Measurements from ENCODE around the gene SYDE1.
"Not testable (repeated sequence)": the region's sequence is repeated elsewhere in the genome, so short reads cannot be mapped to it uniquely, and the experiment has no call there.

The SYDE1 gene

DNA sequence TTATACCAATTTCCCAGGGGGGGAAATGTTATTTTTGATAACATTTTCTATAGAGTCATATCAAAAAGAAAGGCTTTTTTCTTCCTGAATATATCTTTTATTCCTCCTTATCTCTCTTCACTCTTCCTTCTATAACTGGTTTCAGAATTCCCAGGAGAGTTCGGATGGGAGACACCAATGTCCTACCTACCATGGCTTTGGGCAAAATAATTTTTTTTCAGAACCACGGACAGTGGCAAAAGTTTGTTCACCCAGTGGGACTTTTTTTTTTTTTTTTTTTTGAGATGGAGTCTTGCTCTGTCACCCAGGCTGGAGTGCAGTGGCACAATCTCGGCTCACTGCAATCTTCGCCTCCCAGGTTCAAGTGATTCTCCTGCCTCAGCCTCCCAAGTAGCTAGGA lies 27.2 kb upstream of the SYDE1 start:
- H3K27ac ChIP-seq (ENCODE audit: insufficient read depth in 1 of 2, low read depth in 1 of 2, low read length in 2 of 2, poor library complexity in 1 of 2, severe bottlenecking in 2 of 2); H3K27me3 ChIP-seq (replicated peaks in 2 of 5; ENCODE audit: control insufficient read depth in 4 of 5, insufficient read depth in 5 of 5, low read length in 4 of 5); H3K4me1 ChIP-seq (ENCODE audit: control extremely low read depth in 1 of 4, control insufficient read depth in 4 of 4, insufficient read depth in 4 of 4, low read length in 3 of 4); H3K9me3 ChIP-seq (ENCODE audit: control extremely low read depth in 1 of 5, control insufficient read depth in 4 of 5, insufficient read depth in 2 of 5, low read depth in 1 of 5, low read length in 4 of 5); H3K4me3 ChIP-seq (ENCODE audit: control insufficient read depth in 1 of 7, extremely low read depth in 1 of 7, insufficient read depth in 4 of 7, low read depth in 2 of 7, low read length in 6 of 7); H3K36me3 ChIP-seq (ENCODE audit: control insufficient read depth in 4 of 4, insufficient read depth in 4 of 4, low read length in 3 of 4): not testable (repeated sequence)
- ChIA-PET CTCF (interaction anchor here (3.8 kb wide), 1 partner anchor 12 kb away, joined by 18 read pairs; no protein-coding TSS in a partner anchor), POLR2A (interaction anchor here (0.6 kb wide), 1 partner anchor 17 kb away, joined by 4 read pairs; no protein-coding TSS in a partner anchor)
- 86% methylated on average over 1 of the region's 4 CpGs for WGBS (ENCODE audit: insufficient coverage)
- DNase-seq: peak in 1 of 3 donors; percentile 17

DNA sequence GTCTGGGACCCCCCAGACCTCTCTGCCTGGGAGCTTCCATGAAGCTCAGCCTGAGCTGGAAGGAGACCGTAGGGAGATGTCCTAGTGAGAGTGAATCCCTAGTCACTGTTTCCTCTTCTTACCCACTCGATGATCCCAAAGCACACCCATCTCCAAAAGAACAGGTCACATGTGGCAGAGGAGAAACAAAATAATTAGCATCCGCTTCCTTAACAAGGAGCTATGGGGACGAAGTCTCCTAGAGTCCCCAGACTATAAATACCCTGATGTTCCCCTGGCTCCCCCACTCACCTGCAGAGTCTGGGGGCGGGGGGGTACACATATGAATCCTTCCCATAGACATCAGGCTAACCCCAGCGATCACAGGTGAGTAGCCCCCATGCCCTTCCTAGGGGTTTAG lies 25.3 kb upstream of the SYDE1 start, which contains the start of gene OR1I1:
Gene OR1I1, plus strand, starts transcription at position 301 of the 400 bp plus-strand sequence. CDS start 4,855 bp downstream, outside the sequence.
- CTCF ChIA-PET: interaction anchor here (1.1 to 3.8 kb wide), 3 partner anchors 10 to 25 kb away, joined by 3 to 18 read pairs (median 4); no protein-coding TSS in a partner anchor

DNA sequence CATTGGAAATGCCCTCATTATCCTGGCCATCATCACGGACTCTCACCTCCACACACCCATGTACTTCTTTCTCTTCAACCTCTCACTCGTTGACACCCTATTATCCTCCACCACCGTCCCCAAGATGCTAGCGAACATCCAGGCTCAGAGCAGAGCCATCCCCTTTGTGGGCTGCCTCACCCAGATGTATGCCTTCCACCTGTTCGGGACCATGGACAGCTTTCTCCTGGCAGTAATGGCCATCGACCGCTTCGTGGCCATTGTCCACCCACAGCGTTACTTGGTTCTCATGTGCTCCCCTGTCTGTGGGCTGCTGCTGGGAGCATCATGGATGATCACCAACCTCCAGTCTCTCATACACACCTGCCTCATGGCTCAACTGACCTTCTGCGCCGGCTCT lies 20.0 kb upstream of the SYDE1 start:
- ChIA-PET CTCF (no interaction called here), POLR2A (no interaction called here)
- H3K4me1 ChIP-seq (ENCODE audit: control extremely low read depth in 1 of 4, control insufficient read depth in 4 of 4, insufficient read depth in 4 of 4, low read length in 3 of 4): peaks cover 0 to 7% (median 3%) of the 10 kb centered on the region in 4 experiments
- no peak overlapping the region for H3K4me3 ChIP-seq (ENCODE audit: control insufficient read depth in 1 of 7, extremely low read depth in 1 of 7, insufficient read depth in 4 of 7, low read depth in 2 of 7, low read length in 6 of 7)
- no peaks in the 10 kb centered on the region for H3K36me3 ChIP-seq (ENCODE audit: control insufficient read depth in 4 of 4, insufficient read depth in 4 of 4, low read length in 3 of 4)
- no peak for DNase-seq
- H3K27me3 ChIP-seq (replicated peaks in 2 of 5; ENCODE audit: control insufficient read depth in 4 of 5, insufficient read depth in 5 of 5, low read length in 4 of 5): peaks cover 0 to 5% (median 3%) of the 10 kb centered on the region in 5 experiments
- no peak overlapping the region for H3K27ac ChIP-seq (ENCODE audit: insufficient read depth in 1 of 2, low read depth in 1 of 2, low read length in 2 of 2, poor library complexity in 1 of 2, severe bottlenecking in 2 of 2)
- 90% methylated on average over 11 of the region's 11 CpGs for WGBS (ENCODE audit: insufficient coverage)
- H3K9me3 ChIP-seq (ENCODE audit: control extremely low read depth in 1 of 5, control insufficient read depth in 4 of 5, insufficient read depth in 2 of 5, low read depth in 1 of 5, low read length in 4 of 5): no peaks in the 10 kb centered on the region

More for the DNA sequence above, 25.3 kb upstream of the SYDE1 start, which contains the start of gene OR1I1:
- peaks cover 0 to 6% (median 0%) of the 10 kb centered on the region in 5 experiments for H3K27me3 ChIP-seq (replicated peaks in 2 of 5; ENCODE audit: control insufficient read depth in 4 of 5, insufficient read depth in 5 of 5, low read length in 4 of 5)
- no peaks in the 10 kb centered on the region for H3K4me1 ChIP-seq (ENCODE audit: control extremely low read depth in 1 of 4, control insufficient read depth in 4 of 4, insufficient read depth in 4 of 4, low read length in 3 of 4)
- H3K9me3 ChIP-seq (ENCODE audit: control extremely low read depth in 1 of 5, control insufficient read depth in 4 of 5, insufficient read depth in 2 of 5, low read depth in 1 of 5, low read length in 4 of 5): no peaks in the 10 kb centered on the region
- 92% methylated on average over 4 of the region's 6 CpGs for WGBS (ENCODE audit: insufficient coverage)
- no peak within 1 kb of the TSS for H3K27ac ChIP-seq (ENCODE audit: insufficient read depth in 1 of 2, low read depth in 1 of 2, low read length in 2 of 2, poor library complexity in 1 of 2, severe bottlenecking in 2 of 2)
- no peak within 1 kb of the TSS for H3K4me3 ChIP-seq (ENCODE audit: control insufficient read depth in 1 of 7, extremely low read depth in 1 of 7, insufficient read depth in 4 of 7, low read depth in 2 of 7, low read length in 6 of 7)
- POLR2A ChIA-PET: no interaction called here
- H3K36me3 ChIP-seq (ENCODE audit: control insufficient read depth in 4 of 4, insufficient read depth in 4 of 4, low read length in 3 of 4): no peaks in the 10 kb centered on the region
- DNase-seq: no peak

DNA sequence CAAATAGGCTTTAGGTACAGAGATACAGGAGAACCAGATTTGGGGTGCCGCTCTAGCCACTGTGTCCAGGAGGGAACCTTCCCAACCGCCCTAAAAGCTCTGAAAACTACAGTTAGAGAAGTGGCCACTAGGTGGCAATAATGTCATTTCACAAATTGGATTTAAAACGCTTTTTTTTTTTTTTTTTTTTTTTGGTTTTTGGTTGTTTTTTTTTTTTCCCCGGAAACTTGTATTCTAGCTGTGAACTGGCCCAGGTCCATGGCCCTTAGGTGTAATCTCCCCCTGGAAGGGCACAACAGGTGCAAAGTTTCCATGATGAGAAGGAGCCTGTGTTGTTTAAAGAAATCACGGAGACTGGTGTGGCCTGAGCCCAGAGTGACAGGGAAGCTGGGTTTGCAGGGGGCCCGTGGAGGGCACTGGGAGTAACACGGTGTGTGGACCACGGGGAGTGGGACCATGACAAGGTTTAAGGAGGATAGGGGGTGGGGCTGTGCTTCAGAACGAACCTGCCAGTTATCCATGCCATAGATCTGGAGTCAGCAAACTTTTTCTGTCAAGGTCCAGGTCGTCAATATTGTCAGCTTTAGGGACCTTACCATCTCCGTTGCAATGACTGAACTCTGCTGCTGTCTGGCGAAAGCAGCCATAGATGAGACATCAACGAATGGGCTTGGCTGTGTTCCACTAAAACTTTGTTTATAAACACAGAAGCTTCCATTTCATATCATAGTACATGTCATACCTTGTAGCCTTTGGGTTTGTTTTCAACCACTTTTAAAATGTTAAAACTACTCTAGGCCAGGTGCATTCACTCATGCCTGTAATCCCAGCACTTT lies 15.1 kb upstream of the SYDE1 start:
- POLR2A ChIA-PET: interaction anchor here (0.9 kb wide), 1 partner anchor 57 kb away, joined by 3 read pairs; no protein-coding TSS in a partner anchor
- peak; percentile 84 to 88 (median 84) for DNase-seq

DNA sequence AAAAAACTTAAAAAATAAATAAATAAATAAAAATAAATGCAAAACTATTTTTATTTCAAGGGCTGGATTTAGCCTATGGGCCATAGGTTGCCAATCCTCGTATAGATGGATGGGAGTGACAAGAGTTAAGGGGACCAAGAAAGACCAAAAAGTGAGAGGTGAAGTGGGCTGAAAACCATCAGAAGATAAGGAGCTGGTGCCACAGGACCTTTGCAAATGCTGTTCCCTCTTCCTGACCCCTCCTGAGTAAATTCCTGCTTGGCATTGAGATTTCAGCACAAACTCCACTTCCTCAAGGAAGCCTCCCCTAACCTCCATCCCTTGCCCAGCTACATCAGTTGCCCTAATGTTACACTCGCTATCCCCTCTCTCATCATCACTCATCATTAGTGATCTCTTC lies 14.2 kb upstream of the SYDE1 start:
- CTCF ChIA-PET: interaction anchor here (0.8 to 3.0 kb wide), 10 partner anchors 9 to 168 kb away, joined by 3 to 27 read pairs (median 7); partner anchors contain the start of gene OR1I1

More for the DNA sequence above, 15.1 kb upstream of the SYDE1 start:
- CTCF ChIA-PET: interaction anchor here (0.6 to 3.0 kb wide), 16 partner anchors 10 to 1033 kb away, joined by 3 to 27 read pairs (median 4); partner anchors contain the start of gene OR1I1
- WGBS (ENCODE audit: insufficient coverage): 35% methylated on average over 10 of the region's 13 CpGs
- peaks cover 0 to 3% (median 0%) of the 10 kb centered on the region in 5 experiments for H3K27me3 ChIP-seq (replicated peaks in 2 of 5; ENCODE audit: control insufficient read depth in 4 of 5, insufficient read depth in 5 of 5, low read length in 4 of 5)
- no peak overlapping the region for H3K27ac ChIP-seq (ENCODE audit: insufficient read depth in 1 of 2, low read depth in 1 of 2, low read length in 2 of 2, poor library complexity in 1 of 2, severe bottlenecking in 2 of 2)
- peaks cover 0 to 9% (median 4%) of the 10 kb centered on the region in 4 experiments for H3K4me1 ChIP-seq (ENCODE audit: control extremely low read depth in 1 of 4, control insufficient read depth in 4 of 4, insufficient read depth in 4 of 4, low read length in 3 of 4)
- H3K36me3 ChIP-seq (ENCODE audit: control insufficient read depth in 4 of 4, insufficient read depth in 4 of 4, low read length in 3 of 4): no peaks in the 10 kb centered on the region
- no peaks in the 10 kb centered on the region for H3K9me3 ChIP-seq (ENCODE audit: control extremely low read depth in 1 of 5, control insufficient read depth in 4 of 5, insufficient read depth in 2 of 5, low read depth in 1 of 5, low read length in 4 of 5)
- peak overlapping the region in 1 of 7 experiments; percentile 42 for H3K4me3 ChIP-seq (ENCODE audit: control insufficient read depth in 1 of 7, extremely low read depth in 1 of 7, insufficient read depth in 4 of 7, low read depth in 2 of 7, low read length in 6 of 7)

DNA sequence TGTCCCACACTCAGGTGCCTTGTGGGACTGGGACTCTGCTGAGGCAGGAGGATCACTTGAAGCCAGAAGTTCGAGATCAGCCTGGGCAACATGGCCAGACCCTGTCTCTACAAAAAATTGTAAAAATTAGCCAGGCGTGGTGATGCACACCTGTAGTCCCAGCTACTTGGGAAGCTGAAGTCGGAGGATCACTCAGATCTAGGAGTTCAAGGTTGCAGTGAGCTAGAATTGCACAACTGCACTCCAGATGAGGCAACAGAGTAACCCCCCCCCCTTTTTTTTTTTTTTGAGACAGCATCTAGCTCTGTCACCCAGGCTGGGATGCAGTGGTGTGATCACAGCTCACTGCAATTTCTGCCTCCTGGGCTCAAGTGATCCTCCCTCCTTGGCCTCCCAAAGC lies 11.0 kb upstream of the SYDE1 start:
- Histone ChIP-seq H3K4me3 (ENCODE audit: control insufficient read depth in 1 of 7, extremely low read depth in 1 of 7, insufficient read depth in 4 of 7, low read depth in 2 of 7, low read length in 6 of 7) (no peak overlapping the region), H3K4me1 (ENCODE audit: control extremely low read depth in 1 of 4, control insufficient read depth in 4 of 4, insufficient read depth in 4 of 4, low read length in 3 of 4) (peaks cover 0 to 5% (median 2%) of the 10 kb centered on the region in 4 experiments), H3K27ac (ENCODE audit: insufficient read depth in 1 of 2, low read depth in 1 of 2, low read length in 2 of 2, poor library complexity in 1 of 2, severe bottlenecking in 2 of 2) (no peak overlapping the region), H3K9me3 (ENCODE audit: control extremely low read depth in 1 of 5, control insufficient read depth in 4 of 5, insufficient read depth in 2 of 5, low read depth in 1 of 5, low read length in 4 of 5) (no peaks in the 10 kb centered on the region), H3K27me3 (replicated peaks in 2 of 5; ENCODE audit: control insufficient read depth in 4 of 5, insufficient read depth in 5 of 5, low read length in 4 of 5) (no peaks in the 10 kb centered on the region), H3K36me3 (ENCODE audit: control insufficient read depth in 4 of 4, insufficient read depth in 4 of 4, low read length in 3 of 4) (no peaks in the 10 kb centered on the region)
- POLR2A ChIA-PET: no interaction called here
- WGBS (ENCODE audit: insufficient coverage): 100% methylated on average over 2 of the region's 3 CpGs
- CTCF ChIA-PET: no interaction called here
- DNase-seq: no peak

More for the DNA sequence above, 14.2 kb upstream of the SYDE1 start:
- H3K27ac ChIP-seq (ENCODE audit: insufficient read depth in 1 of 2, low read depth in 1 of 2, low read length in 2 of 2, poor library complexity in 1 of 2, severe bottlenecking in 2 of 2): no peak overlapping the region
- DNase-seq: no peak
- no peaks in the 10 kb centered on the region for H3K9me3 ChIP-seq (ENCODE audit: control extremely low read depth in 1 of 5, control insufficient read depth in 4 of 5, insufficient read depth in 2 of 5, low read depth in 1 of 5, low read length in 4 of 5)
- 100% methylated on average over 1 of the region's 2 CpGs for WGBS (ENCODE audit: insufficient coverage)
- H3K4me1 ChIP-seq (ENCODE audit: control extremely low read depth in 1 of 4, control insufficient read depth in 4 of 4, insufficient read depth in 4 of 4, low read length in 3 of 4): peaks cover 0 to 9% (median 4%) of the 10 kb centered on the region in 4 experiments
- H3K4me3 ChIP-seq (ENCODE audit: control insufficient read depth in 1 of 7, extremely low read depth in 1 of 7, insufficient read depth in 4 of 7, low read depth in 2 of 7, low read length in 6 of 7): no peak overlapping the region
- POLR2A ChIA-PET: no interaction called here
- H3K27me3 ChIP-seq (replicated peaks in 2 of 5; ENCODE audit: control insufficient read depth in 4 of 5, insufficient read depth in 5 of 5, low read length in 4 of 5): no peaks in the 10 kb centered on the region
- no peaks in the 10 kb centered on the region for H3K36me3 ChIP-seq (ENCODE audit: control insufficient read depth in 4 of 4, insufficient read depth in 4 of 4, low read length in 3 of 4)

DNA sequence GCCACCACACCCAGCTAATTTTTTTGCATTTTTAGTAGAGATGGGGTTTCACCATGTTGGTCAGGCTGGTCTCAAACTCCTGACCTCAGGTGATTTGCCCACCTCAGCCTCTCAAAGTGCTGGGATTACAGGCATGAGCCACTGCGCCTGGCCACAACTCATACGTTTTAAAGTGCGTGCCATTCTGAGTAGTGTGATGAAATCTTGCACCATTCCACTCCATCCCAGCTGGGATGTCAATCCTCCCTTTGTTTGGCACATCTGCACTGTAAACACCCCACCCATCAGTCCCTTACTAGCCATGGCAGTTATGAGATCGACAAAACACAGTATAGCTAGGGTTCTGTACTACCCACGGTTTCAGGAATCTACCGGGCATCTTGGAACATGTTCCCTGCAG lies 9.2 kb upstream of the SYDE1 start:
- H3K9me3 ChIP-seq (ENCODE audit: control extremely low read depth in 1 of 5, control insufficient read depth in 4 of 5, insufficient read depth in 2 of 5, low read depth in 1 of 5, low read length in 4 of 5); POLR2A ChIA-PET; H3K27ac ChIP-seq (ENCODE audit: insufficient read depth in 1 of 2, low read depth in 1 of 2, low read length in 2 of 2, poor library complexity in 1 of 2, severe bottlenecking in 2 of 2); H3K27me3 ChIP-seq (replicated peaks in 2 of 5; ENCODE audit: control insufficient read depth in 4 of 5, insufficient read depth in 5 of 5, low read length in 4 of 5); H3K4me3 ChIP-seq (ENCODE audit: control insufficient read depth in 1 of 7, extremely low read depth in 1 of 7, insufficient read depth in 4 of 7, low read depth in 2 of 7, low read length in 6 of 7); CTCF ChIA-PET; H3K36me3 ChIP-seq (ENCODE audit: control insufficient read depth in 4 of 4, insufficient read depth in 4 of 4, low read length in 3 of 4); H3K4me1 ChIP-seq (ENCODE audit: control extremely low read depth in 1 of 4, control insufficient read depth in 4 of 4, insufficient read depth in 4 of 4, low read length in 3 of 4); DNase-seq: not testable (repeated sequence)
- 96% methylated on average over 6 of the region's 6 CpGs for WGBS (ENCODE audit: insufficient coverage)
